Measurements from ENCODE around the gene CELF6.

CELF6 gene

DNA sequence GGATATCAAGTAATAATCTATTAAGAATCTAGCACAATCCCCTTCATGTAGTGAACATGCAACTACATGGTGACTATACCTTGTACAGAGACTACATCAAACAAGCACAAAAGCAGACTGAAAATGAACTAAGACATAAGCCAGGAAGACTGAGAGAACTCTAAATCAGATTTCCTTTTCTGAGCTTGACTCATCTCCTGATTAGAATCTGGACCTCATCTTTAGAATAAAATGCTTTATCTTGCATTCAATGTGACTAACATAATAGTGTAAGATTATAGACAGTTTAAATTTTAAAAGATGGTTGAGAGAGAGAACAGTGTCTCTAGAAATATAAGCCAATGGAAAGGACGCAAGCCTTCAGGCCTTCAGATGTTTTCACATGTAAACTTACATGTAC is 71.4 kb downstream of the CELF6 start:
- Histone ChIP-seq H4K20me1 (ENCODE audit: control insufficient read depth, insufficient read depth, low read depth, low read length) (no peaks in the 10 kb centered on the region), H3K79me2 (ENCODE audit: control insufficient read depth, low read length) (no peaks in the 10 kb centered on the region), H3K4me2 (ENCODE audit: low read length) (no peak overlapping the region), H3K27me3 (ENCODE audit: control insufficient read depth, low read length) (no peaks in the 10 kb centered on the region), H3K4me3 (ENCODE audit: low read length) (no peak overlapping the region), H3K4me1 (ENCODE audit: control insufficient read depth, low read length) (no peaks in the 10 kb centered on the region), H3K27ac (ENCODE audit: low read depth, low read length) (no peak overlapping the region), H3F3A (ENCODE audit: control insufficient read depth, insufficient read depth) (no peaks in the 10 kb centered on the region), H3K36me3 (ENCODE audit: control insufficient read depth, low read length) (peaks cover 62% of the 10 kb centered on the region), H3K9me2 (replicated peaks; ENCODE audit: control insufficient read depth, low read length) (no peaks in the 10 kb centered on the region), H3K9me3 (ENCODE audit: control insufficient read depth, insufficient read depth, low read length) (no peaks in the 10 kb centered on the region)
- TF ChIP-seq, protein P1, sequence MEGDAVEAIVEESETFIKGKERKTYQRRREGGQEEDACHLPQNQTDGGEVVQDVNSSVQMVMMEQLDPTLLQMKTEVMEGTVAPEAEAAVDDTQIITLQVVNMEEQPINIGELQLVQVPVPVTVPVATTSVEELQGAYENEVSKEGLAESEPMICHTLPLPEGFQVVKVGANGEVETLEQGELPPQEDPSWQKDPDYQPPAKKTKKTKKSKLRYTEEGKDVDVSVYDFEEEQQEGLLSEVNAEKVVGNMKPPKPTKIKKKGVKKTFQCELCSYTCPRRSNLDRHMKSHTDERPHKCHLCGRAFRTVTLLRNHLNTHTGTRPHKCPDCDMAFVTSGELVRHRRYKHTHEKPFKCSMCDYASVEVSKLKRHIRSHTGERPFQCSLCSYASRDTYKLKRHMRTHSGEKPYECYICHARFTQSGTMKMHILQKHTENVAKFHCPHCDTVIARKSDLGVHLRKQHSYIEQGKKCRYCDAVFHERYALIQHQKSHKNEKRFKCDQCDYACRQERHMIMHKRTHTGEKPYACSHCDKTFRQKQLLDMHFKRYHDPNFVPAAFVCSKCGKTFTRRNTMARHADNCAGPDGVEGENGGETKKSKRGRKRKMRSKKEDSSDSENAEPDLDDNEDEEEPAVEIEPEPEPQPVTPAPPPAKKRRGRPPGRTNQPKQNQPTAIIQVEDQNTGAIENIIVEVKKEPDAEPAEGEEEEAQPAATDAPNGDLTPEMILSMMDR (IDR thresholded peaks at IDR 0.05; ENCODE audit: low read depth, low read length, poor library complexity, severe bottlenecking) = no peak
- no peak for TF ChIP-seq EZH2phosphoT487 (IDR thresholded peaks at IDR 0.05; ENCODE audit: borderline replicate concordance, low read length)

DNA sequence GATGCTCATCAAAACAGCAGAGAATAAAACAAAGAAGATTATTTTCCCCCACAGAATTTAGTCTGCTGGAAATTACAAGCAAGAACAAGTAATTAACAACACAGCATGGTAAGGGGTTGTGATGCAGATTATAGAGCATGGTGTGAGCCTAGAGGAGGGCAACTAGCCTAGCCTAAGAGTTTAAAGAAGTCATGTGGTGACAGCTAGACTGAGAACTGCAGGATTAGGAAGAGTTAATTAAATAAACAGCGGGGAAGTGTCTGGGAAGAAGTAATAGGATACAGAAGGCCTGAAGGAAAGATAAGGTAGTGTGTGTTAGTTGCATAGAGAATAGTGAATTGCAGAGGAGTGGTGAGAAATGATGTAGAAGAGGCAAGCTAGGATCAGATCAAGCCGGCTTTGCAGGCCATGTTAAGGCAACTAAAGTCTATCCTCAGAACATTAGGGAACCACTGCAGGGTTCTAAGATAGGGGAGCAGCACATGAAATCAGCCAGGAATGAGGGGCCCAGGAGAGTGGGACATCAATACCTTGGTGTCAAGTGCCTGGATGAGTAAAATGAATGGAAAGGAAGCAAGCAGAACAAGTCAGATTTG is 77.1 kb downstream of the CELF6 start:
- H3K9me2 ChIP-seq (replicated peaks; ENCODE audit: control insufficient read depth, low read length) = no peaks in the 10 kb centered on the region
- 0 out of 2 replicates have a peak, but pooled peaks cover 3% of the 10 kb centered on the region for H3F3A ChIP-seq (ENCODE audit: control insufficient read depth, insufficient read depth)
- no peak overlapping the region for H3K27ac ChIP-seq (ENCODE audit: low read depth, low read length)
- H3K4me2 ChIP-seq (ENCODE audit: low read length) = no peak overlapping the region
- H3K4me1 ChIP-seq (ENCODE audit: control insufficient read depth, low read length) = no peaks in the 10 kb centered on the region
- H3K27me3 ChIP-seq (ENCODE audit: control insufficient read depth, low read length) = no peaks in the 10 kb centered on the region
- no peak for TF ChIP-seq EZH2phosphoT487 (IDR thresholded peaks at IDR 0.05; ENCODE audit: borderline replicate concordance, low read length)
- TF ChIP-seq, protein P1 (IDR thresholded peaks at IDR 0.05; ENCODE audit: low read depth, low read length, poor library complexity, severe bottlenecking) = no peak
- H3K4me3 ChIP-seq (ENCODE audit: low read length) = no peak overlapping the region
- H3K79me2 ChIP-seq (ENCODE audit: control insufficient read depth, low read length) = no peaks in the 10 kb centered on the region
- no peaks in the 10 kb centered on the region for H4K20me1 ChIP-seq (ENCODE audit: control insufficient read depth, insufficient read depth, low read depth, low read length)
- peaks cover 49% of the 10 kb centered on the region for H3K36me3 ChIP-seq (ENCODE audit: control insufficient read depth, low read length)
- H3K9me3 ChIP-seq (ENCODE audit: control insufficient read depth, insufficient read depth, low read length) = no peaks in the 10 kb centered on the region

DNA sequence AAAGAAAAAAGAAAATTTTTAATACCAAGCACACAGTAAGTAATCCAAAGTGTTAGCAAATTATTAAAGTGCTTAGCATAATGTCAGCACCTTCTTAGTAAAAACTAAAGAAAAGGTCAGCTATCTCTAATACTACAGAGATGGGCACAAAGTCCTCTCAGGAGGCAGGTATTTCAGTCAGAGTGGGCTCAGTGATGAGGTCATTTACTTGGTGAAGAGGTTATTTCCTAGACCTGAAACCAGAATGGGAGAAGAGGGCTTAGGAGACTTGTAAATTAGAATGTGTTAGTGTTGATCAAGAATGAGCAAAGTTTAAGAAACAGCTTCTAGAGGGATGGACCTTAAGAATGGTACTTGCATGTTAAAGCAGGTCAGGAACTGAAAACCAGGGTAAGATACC is 80.3 kb downstream of the CELF6 start:
- Histone ChIP-seq H3K9me2 (replicated peaks; ENCODE audit: control insufficient read depth, low read length) (no peaks in the 10 kb centered on the region), H3K4me2 (ENCODE audit: low read length) (no peak overlapping the region), H3K4me3 (ENCODE audit: low read length) (no peak overlapping the region), H3K36me3 (ENCODE audit: control insufficient read depth, low read length) (peaks cover 47% of the 10 kb centered on the region), H3K27me3 (ENCODE audit: control insufficient read depth, low read length) (no peaks in the 10 kb centered on the region), H3K79me2 (ENCODE audit: control insufficient read depth, low read length) (no peaks in the 10 kb centered on the region), H4K20me1 (ENCODE audit: control insufficient read depth, insufficient read depth, low read depth, low read length) (no peaks in the 10 kb centered on the region), H3K9me3 (ENCODE audit: control insufficient read depth, insufficient read depth, low read length) (no peaks in the 10 kb centered on the region), H3K27ac (ENCODE audit: low read depth, low read length) (no peak overlapping the region), H3K4me1 (ENCODE audit: control insufficient read depth, low read length) (no peaks in the 10 kb centered on the region), H3F3A (ENCODE audit: control insufficient read depth, insufficient read depth) (0 out of 2 replicates have a peak, but pooled peaks cover 3% of the 10 kb centered on the region)
- TF ChIP-seq EZH2phosphoT487 (IDR thresholded peaks at IDR 0.05; ENCODE audit: borderline replicate concordance, low read length) = no peak
- TF ChIP-seq, protein P1 (IDR thresholded peaks at IDR 0.05; ENCODE audit: low read depth, low read length, poor library complexity, severe bottlenecking) = no peak
